ENCODE results near the gene ARFGAP2.

ARFGAP2 gene

DNA sequence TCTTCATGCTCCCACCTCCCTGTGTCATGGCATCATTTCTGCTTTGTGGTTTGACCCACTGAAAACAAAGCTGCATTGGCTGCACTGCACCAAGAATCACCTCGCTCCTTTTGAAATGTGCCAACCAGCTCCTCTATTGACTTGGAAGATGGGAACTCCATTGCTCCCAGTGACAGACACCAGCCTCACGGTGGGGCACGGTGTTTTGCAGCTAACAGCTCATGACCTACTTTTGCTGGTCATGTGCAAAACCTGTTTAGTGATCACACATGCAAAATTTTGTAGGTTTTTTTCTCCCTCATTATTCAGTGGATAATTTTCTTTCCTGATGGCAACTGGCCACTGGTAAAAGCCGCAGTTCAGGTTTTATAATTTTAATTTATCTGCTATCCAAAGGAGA is 36.8 kb downstream of the ARFGAP2 start:
- ATAC-seq (ENCODE audit: insufficient read depth, low read depth) (no peak), DNase-seq (no peak)
- H3K36me3 ChIP-seq (ENCODE audit: insufficient read depth, low read length), result peaks cover 15% of the 10 kb centered on the region
- H3K4me1 ChIP-seq (ENCODE audit: insufficient read depth, low read length), result no peaks in the 10 kb centered on the region
- H3K9me3 ChIP-seq (ENCODE audit: insufficient read depth, low read length, severe bottlenecking), result no peaks in the 10 kb centered on the region
- H3K4me3 ChIP-seq (ENCODE audit: low read depth in 1 of 2, low read length in 2 of 2), result no peak overlapping the region
- H3K27ac ChIP-seq (ENCODE audit: low read length), result no peak overlapping the region
- H2AFZ ChIP-seq (ENCODE audit: low read depth, low read length), result no peak overlapping the region
- no peaks in the 10 kb centered on the region for H3K79me2 ChIP-seq (ENCODE audit: insufficient read depth, low read length)
- no peak overlapping the region for H3K9ac ChIP-seq (ENCODE audit: low read depth, low read length)
- H3K27me3 ChIP-seq (ENCODE audit: insufficient read depth, low read length, poor library complexity), result no peaks in the 10 kb centered on the region
- TF ChIP-seq CTCF (IDR thresholded peaks at IDR 0.05; ENCODE audit: borderline replicate concordance, extremely low read depth, low read length, poor library complexity, severe bottlenecking), result no peak
- H3K4me2 ChIP-seq (ENCODE audit: insufficient read depth, low read length), result no peak overlapping the region
- H4K20me1 ChIP-seq (ENCODE audit: insufficient read depth, low read length), result no peaks in the 10 kb centered on the region

- no peaks in the 10 kb centered on the region for H4K20me1 ChIP-seq (ENCODE audit: insufficient read depth, low read length)
- no peak overlapping the region for H2AFZ ChIP-seq (ENCODE audit: low read depth, low read length)
- ATAC-seq (ENCODE audit: insufficient read depth, low read depth) (no peak), DNase-seq (no peak)
- H3K9me3 ChIP-seq (ENCODE audit: insufficient read depth, low read length, severe bottlenecking), result no peaks in the 10 kb centered on the region
- no peak overlapping the region for H3K27ac ChIP-seq (ENCODE audit: low read length)
- no peaks in the 10 kb centered on the region for H3K79me2 ChIP-seq (ENCODE audit: insufficient read depth, low read length)
- no peak overlapping the region for H3K4me2 ChIP-seq (ENCODE audit: insufficient read depth, low read length)
- H3K36me3 ChIP-seq (ENCODE audit: insufficient read depth, low read length), result peaks cover 15% of the 10 kb centered on the region
- H3K9ac ChIP-seq (ENCODE audit: low read depth, low read length), result no peak overlapping the region
- H3K4me1 ChIP-seq (ENCODE audit: insufficient read depth, low read length), result no peaks in the 10 kb centered on the region
- H3K27me3 ChIP-seq (ENCODE audit: insufficient read depth, low read length, poor library complexity), result no peaks in the 10 kb centered on the region
- no peak for TF ChIP-seq EZH2 (IDR thresholded peaks at IDR 0.05; ENCODE audit: borderline replicate concordance, low read depth, low read length, severe bottlenecking)
- no peak for TF ChIP-seq CTCF (IDR thresholded peaks at IDR 0.05; ENCODE audit: borderline replicate concordance, extremely low read depth, low read length, poor library complexity, severe bottlenecking)
- H3K4me3 ChIP-seq (ENCODE audit: low read depth in 1 of 2, low read length in 2 of 2), result no peak overlapping the region
Measured at GRCh38 chr11:47137476-47137875, 39.2 kb downstream of the ARFGAP2 start.

DNA sequence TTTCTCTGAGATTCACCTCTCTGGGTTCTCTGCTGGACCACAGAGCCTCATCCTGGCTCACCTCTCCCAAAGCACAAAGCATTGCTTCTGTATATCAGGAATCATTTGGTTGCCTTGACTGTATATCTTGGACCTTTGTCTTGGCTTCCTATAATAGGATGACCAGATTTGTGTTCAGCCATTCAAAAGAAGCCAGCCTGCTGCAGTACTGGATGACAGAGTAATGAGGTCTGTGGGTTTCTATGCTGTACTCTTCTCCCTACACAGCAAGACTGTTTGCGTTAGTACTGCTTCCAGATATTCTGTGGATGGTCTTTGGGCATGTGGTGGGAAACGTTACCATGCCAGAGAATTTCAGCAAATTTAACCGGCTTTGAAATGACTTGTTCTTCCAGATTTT is 39.8 kb downstream of the ARFGAP2 start:
- no peak overlapping the region for H3K4me3 ChIP-seq (ENCODE audit: low read depth in 1 of 2, low read length in 2 of 2)
- no peak for TF ChIP-seq EZH2 (IDR thresholded peaks at IDR 0.05; ENCODE audit: borderline replicate concordance, low read depth, low read length, severe bottlenecking)
- no peak for TF ChIP-seq CTCF (IDR thresholded peaks at IDR 0.05; ENCODE audit: borderline replicate concordance, extremely low read depth, low read length, poor library complexity, severe bottlenecking)
- H3K4me2 ChIP-seq (ENCODE audit: insufficient read depth, low read length), result no peak overlapping the region
- H3K4me1 ChIP-seq (ENCODE audit: insufficient read depth, low read length), result no peaks in the 10 kb centered on the region
- H3K36me3 ChIP-seq (ENCODE audit: insufficient read depth, low read length), result peaks cover 15% of the 10 kb centered on the region
- no peak overlapping the region for H2AFZ ChIP-seq (ENCODE audit: low read depth, low read length)
- ATAC-seq (ENCODE audit: insufficient read depth, low read depth) (no peak), DNase-seq (no peak)
- no peaks in the 10 kb centered on the region for H3K27me3 ChIP-seq (ENCODE audit: insufficient read depth, low read length, poor library complexity)
- no peaks in the 10 kb centered on the region for H3K9me3 ChIP-seq (ENCODE audit: insufficient read depth, low read length, severe bottlenecking)
- no peak overlapping the region for H3K9ac ChIP-seq (ENCODE audit: low read depth, low read length)
- no peaks in the 10 kb centered on the region for H4K20me1 ChIP-seq (ENCODE audit: insufficient read depth, low read length)
- no peak overlapping the region for H3K27ac ChIP-seq (ENCODE audit: low read length)
- H3K79me2 ChIP-seq (ENCODE audit: insufficient read depth, low read length), result no peaks in the 10 kb centered on the region

- Histone ChIP-seq H3K4me1 (ENCODE audit: insufficient read depth, low read length) (no peaks in the 10 kb centered on the region), H3K9ac (ENCODE audit: low read depth, low read length) (no peak overlapping the region), H3K9me3 (ENCODE audit: insufficient read depth, low read length, severe bottlenecking) (no peaks in the 10 kb centered on the region), H3K79me2 (ENCODE audit: insufficient read depth, low read length) (no peaks in the 10 kb centered on the region), H4K20me1 (ENCODE audit: insufficient read depth, low read length) (no peaks in the 10 kb centered on the region), H2AFZ (ENCODE audit: low read depth, low read length) (no peak overlapping the region), H3K4me2 (ENCODE audit: insufficient read depth, low read length) (no peak overlapping the region), H3K27ac (ENCODE audit: low read length) (no peak overlapping the region), H3K27me3 (ENCODE audit: insufficient read depth, low read length, poor library complexity) (no peaks in the 10 kb centered on the region), H3K36me3 (ENCODE audit: insufficient read depth, low read length) (peaks cover 15% of the 10 kb centered on the region), H3K4me3 (ENCODE audit: low read depth in 1 of 2, low read length in 2 of 2) (no peak overlapping the region)
- no peak for ATAC-seq (ENCODE audit: insufficient read depth, low read depth)
- no peak for TF ChIP-seq CTCF (IDR thresholded peaks at IDR 0.05; ENCODE audit: borderline replicate concordance, extremely low read depth, low read length, poor library complexity, severe bottlenecking)
- no peak for TF ChIP-seq EZH2 (IDR thresholded peaks at IDR 0.05; ENCODE audit: borderline replicate concordance, low read depth, low read length, severe bottlenecking)
- no peak for DNase-seq
Measured at GRCh38 chr11:47136327-47136726, 40.4 kb downstream of the ARFGAP2 start.

All from DND-41 (cell line).